Activated T-cell treated with anti-CD3 and anti-CD28 coated beads, Interleukin-2, amount 50 U/mL, for 4 hours (primary cell): ENCODE results near the gene SLC25A1. TPM values are rescaled to one million over a fixed set of nuclear protein-coding genes. Genes with fewer than 3 reads are reported as not detected.
"Not testable (repeated sequence)": the region's sequence is repeated elsewhere in the genome, so short reads cannot be mapped to it uniquely, and the experiment has no call there.

ENCODE experiments used
- ATAC-seq, 2 donors: fragments of 200-7000 bp; cut with Tn5 transposase; one replicate each; pipeline ENCODE4 v1.10.0; 2021
- DNase-seq: peaks from one replicate; pipeline ENCODE4 v3.0.0-alpha.2; 2020
- H3K27me3 Mint-ChIP-seq: one replicate; pipeline ENCODE4 v1.8.0; 2021; ENCODE audit warnings: low read depth, mixed read lengths
- H3K36me3 Mint-ChIP-seq: one replicate; pipeline ENCODE4 v1.8.0; 2022; ENCODE audit warnings: mixed read lengths; ENCODE audit not compliant: insufficient read depth
- H3K4me1 Mint-ChIP-seq: one replicate; pipeline ENCODE4 v1.8.0; 2021; ENCODE audit warnings: low read depth, mixed read lengths
- H3K4me3 Mint-ChIP-seq: one replicate; pipeline ENCODE4 v1.8.0; 2021; ENCODE audit warnings: mild to moderate bottlenecking, moderate library complexity, mixed read lengths
- H3K9me3 Mint-ChIP-seq: one replicate; pipeline ENCODE4 v1.8.0; 2021; ENCODE audit warnings: mixed read lengths
- total RNA-seq, 3 donors: library from RNA; stranded (reverse); gene quantifications; one replicate each; pipeline ENCODE4 v1.2.1, GENCODE V29; 2021

SLC25A1 gene
- total RNA-seq, 3 donors from 2014 or later: 31.7 to 36.6 (median 34.1) TPM

DNA sequence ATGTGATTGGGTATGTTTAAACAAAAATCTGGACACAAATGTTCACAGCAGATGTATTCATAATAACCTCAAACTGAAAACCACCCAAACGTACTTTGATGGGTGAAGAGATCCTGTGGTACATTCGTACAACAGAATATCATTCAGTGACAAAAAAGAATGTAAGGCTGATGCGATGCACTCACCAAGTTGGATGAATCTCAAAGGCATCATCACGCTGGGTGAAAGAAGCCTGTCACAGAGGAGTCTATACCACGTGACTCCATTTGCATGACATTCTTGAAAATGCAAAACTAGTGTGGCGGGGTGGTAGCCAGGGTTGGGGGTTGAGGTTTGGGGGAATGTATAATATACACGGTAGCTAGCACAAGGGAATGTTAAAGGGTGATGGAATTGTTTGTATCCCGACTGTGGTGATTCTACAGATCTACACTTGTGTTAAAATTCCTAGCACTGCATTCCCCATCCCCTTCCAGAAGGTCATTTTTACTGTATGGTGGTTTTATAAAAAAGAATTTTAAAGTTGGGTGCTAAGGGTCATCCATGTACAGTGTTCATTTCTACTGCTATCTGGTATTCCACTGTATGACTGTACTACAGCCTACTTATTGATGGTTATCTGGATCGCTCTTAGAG is 35.0 kb upstream of the SLC25A1 start:
- H3K9me3 Mint-ChIP-seq: no peaks in the 10 kb centered on the region
- peaks cover 16% of the 10 kb centered on the region for H3K27me3 Mint-ChIP-seq
- DNase-seq: no peak

DNA sequence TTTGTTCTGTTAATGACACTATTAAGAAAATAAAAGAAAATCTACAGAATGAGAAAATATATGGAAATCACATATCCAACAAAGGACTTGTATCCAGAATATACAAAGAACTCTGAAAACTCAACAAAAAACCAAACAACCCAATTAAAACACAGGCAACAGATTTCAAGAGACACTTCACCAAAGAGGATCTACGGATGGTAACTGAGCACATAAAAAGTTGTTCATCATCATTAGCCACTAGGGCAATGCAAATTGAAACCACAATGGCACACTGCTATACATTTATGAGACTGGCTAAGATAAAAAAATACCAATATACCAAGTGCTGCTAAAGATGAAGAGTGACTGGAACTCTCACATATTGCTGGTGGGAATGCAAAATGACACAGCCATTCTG is 34.5 kb upstream of the SLC25A1 start:
- Mint-ChIP-seq H3K27me3 (peaks cover 21% of the 10 kb centered on the region), H3K4me3 (no peak overlapping the region), H3K36me3 (no peaks in the 10 kb centered on the region), H3K4me1 (peaks cover 2% of the 10 kb centered on the region), H3K9me3 (no peaks in the 10 kb centered on the region)
- no peak for ATAC-seq
- DNase-seq: no peak

More for the DNA sequence above, 35.0 kb upstream of the SLC25A1 start:
- Mint-ChIP-seq H3K36me3 (no peaks in the 10 kb centered on the region), H3K4me1 (peaks cover 3% of the 10 kb centered on the region), H3K4me3 (no peak overlapping the region)
- ATAC-seq: no peak

DNA sequence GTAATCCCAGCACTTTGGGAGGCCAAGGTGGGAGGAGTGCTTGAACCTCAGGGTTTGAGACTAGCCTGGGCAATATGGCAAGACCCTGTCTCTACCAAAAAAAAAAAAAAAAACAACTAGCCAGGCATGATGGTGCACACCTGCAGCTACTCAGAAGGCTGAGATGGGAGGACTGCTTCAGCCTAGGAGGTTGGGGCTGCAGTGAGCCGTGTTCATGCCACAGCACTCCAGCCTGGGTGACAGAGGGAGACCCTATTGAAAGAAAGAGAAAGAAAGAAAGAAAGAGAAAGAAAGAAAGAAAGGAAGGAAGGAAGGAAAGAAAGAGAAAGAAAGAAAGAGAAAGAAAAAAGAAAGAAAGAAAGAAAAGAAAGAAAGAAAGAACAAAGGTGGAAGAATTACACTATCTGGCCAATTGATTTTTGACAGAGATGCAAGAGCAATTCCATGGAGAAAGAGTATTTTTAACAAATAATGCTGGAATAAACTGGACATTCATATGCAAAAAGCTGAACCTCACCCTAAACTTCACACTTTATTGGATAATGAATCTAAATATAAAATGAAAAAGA is 33.9 kb upstream of the SLC25A1 start:
- no peaks in the 10 kb centered on the region for H3K9me3 Mint-ChIP-seq
- DNase-seq: no peak
- no peak for ATAC-seq
- H3K27me3 Mint-ChIP-seq: peaks cover 23% of the 10 kb centered on the region
- H3K4me1 Mint-ChIP-seq: no peaks in the 10 kb centered on the region
- no peaks in the 10 kb centered on the region for H3K36me3 Mint-ChIP-seq
- no peak overlapping the region for H3K4me3 Mint-ChIP-seq

DNA sequence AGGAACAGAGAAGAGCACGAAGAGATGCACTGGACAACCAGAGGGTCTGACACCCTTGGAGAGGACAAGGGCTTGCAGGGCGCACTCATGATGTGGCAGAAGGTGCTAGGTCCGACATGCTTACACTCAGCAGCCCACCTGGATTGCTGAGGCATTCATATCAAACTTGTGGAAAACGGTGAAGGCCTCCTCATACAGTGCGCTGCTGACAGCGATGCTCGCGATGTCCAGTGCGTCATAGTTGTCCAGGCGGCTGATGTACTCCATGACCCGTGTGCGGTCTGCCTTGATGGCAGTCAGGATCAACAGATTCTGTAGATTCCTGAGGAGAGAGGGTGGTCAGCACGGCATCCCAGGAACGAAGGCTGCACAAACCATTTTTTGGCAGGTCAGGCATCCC is 31.7 kb upstream of the SLC25A1 start:
- H3K4me1 Mint-ChIP-seq: no peaks in the 10 kb centered on the region
- ATAC-seq (no peak), DNase-seq (no peak)
- peaks cover 23% of the 10 kb centered on the region for H3K27me3 Mint-ChIP-seq
- H3K36me3 Mint-ChIP-seq: no peaks in the 10 kb centered on the region
- H3K9me3 Mint-ChIP-seq: no peaks in the 10 kb centered on the region
- H3K4me3 Mint-ChIP-seq: no peak overlapping the region

DNA sequence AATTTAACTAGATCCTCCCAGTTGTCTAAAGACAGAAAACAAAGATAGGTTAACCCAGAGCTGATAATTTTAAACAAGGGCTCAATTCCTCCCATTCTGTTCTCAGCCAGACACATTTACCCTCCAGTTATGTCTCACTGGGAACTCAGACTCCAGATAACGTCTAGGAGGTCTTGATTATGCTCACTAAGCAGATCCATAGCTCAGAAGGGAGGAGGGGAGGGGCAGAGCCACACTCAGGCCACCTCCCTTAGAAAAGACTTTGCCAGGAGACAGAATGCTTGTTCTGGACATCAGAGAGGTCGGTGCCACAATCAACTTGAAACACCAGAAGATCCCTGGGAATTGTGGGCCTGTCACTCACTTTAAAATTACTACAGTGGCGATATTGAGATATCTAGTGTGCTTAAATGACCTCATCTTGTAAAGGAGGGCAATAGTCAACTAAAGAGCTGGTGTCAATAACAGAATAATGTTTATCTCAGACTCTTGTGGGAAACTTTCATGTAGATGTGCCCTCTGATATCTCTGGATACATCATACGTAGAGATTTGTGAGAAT is 29.8 kb upstream of the SLC25A1 start:
- Mint-ChIP-seq H3K9me3 (no peaks in the 10 kb centered on the region), H3K4me3 (no peak overlapping the region), H3K27me3 (peaks cover 23% of the 10 kb centered on the region), H3K36me3 (no peaks in the 10 kb centered on the region), H3K4me1 (no peaks in the 10 kb centered on the region)
- no peak for DNase-seq
- no peak for ATAC-seq

DNA sequence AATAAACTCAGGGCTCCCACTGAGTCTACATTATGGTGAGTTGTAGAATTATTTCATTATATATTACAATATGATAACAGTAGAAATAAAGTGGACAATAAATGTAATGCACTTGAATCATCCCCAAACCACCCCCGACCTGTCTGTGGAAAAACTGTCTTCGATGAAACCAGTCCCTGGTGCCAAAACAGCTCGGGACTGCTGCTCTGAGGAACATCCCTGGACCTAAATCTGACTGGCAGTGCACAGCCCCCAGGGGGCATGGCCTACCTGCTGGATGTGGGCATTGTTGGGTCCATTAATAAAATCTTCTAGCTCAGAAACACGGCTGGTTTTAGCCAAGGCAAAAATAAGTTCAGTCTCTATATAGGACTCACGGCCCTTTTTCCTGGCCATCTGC is 29.3 kb upstream of the SLC25A1 start:
- Mint-ChIP-seq H3K9me3 (no peaks in the 10 kb centered on the region), H3K36me3 (no peaks in the 10 kb centered on the region), H3K27me3 (peaks cover 23% of the 10 kb centered on the region), H3K4me1 (no peaks in the 10 kb centered on the region), H3K4me3 (no peak overlapping the region)
- DNase-seq (no peak), ATAC-seq (no peak)

DNA sequence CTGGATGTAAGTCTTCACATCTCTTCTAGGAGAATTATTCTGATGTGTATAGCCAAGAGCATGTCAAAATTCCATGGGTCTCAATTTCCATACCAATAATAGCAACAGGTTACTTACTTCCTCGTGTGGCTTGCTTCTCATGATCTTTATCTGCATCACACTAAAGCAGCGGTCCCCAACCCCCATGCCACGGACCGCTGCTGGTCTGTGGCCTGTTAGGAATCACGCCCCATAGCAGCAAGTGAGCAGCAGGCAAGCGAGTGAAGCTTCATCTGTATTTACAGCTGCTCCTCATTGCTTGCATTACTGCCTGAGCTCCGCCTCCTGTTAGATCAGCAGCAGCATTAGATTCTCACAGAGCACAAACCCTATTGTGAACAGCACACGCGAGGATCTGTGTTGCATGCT is 28.9 kb upstream of the SLC25A1 start:
- Mint-ChIP-seq H3K4me3 (no peak overlapping the region), H3K36me3 (no peaks in the 10 kb centered on the region), H3K27me3 (peaks cover 23% of the 10 kb centered on the region), H3K9me3 (no peaks in the 10 kb centered on the region), H3K4me1 (no peaks in the 10 kb centered on the region)
- no peak for DNase-seq
- no peak for ATAC-seq

DNA sequence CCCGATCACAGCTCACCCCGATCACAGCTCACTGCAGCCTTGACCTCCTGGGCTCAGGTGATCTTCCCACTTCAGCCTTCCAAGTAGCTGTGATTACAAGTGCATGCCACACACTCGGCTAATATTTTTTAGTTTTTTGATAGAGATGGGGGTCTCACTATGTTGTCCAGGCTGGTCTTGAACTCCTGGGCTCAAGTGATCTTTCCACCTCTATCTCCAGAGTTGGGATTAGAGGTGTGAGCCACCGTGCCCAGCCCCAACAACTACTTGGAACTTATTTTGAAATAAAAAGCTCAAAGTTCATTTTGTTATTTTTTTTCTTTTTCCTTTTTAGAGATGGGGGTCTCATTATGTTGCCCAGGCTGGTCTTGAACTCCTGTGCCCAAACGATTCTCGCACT is 27.8 kb upstream of the SLC25A1 start:
- no peak overlapping the region for H3K4me3 Mint-ChIP-seq
- no peaks in the 10 kb centered on the region for H3K9me3 Mint-ChIP-seq
- peaks cover 23% of the 10 kb centered on the region for H3K27me3 Mint-ChIP-seq
- no peak for ATAC-seq
- no peak for DNase-seq
- H3K36me3 Mint-ChIP-seq: no peaks in the 10 kb centered on the region
- H3K4me1 Mint-ChIP-seq: no peaks in the 10 kb centered on the region

DNA sequence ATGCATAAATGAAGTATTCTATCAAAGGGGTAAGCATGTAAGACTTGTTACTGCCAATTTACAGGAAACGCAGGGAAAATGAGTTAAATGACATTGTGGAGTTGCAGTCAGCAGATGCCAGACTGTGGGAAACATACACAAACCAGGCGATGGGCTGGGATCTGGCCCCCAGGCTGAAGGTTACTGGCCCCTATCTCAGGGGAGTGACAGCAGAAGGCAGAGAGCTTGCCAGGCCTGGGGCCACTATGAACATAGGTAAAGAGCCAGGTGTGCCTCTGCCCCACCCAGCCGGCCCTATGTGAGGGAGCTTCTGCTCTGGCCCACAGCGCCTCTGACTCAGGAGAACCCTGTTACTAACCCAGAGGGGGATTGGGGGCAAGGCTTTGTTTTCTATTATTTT is 26.1 kb upstream of the SLC25A1 start:
- Mint-ChIP-seq H3K9me3 (no peaks in the 10 kb centered on the region), H3K4me3 (no peak overlapping the region), H3K36me3 (no peaks in the 10 kb centered on the region), H3K27me3 (peaks cover 15% of the 10 kb centered on the region), H3K4me1 (no peaks in the 10 kb centered on the region)
- no peak for DNase-seq
- ATAC-seq: no peak

DNA sequence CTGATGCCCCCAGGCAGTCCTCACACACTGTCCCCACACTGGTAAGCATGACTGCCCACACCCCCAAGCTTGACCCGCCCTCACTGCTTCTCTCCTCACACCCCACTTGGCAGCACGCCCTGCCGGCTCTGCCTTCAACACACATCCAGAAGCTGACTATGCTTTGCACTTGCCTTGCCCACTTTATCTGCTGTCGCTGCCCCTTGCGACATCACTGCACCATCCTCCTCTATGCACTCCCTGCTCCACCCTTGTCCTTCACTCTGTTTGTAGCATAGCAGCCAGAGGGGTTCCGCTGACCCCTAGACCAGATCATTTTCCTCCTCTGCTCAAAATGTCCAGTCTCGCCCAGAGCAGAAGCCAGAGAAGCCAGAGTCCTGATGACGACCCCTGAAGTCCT is 25.3 kb upstream of the SLC25A1 start:
- H3K4me3 Mint-ChIP-seq: no peak overlapping the region
- H3K4me1 Mint-ChIP-seq: no peaks in the 10 kb centered on the region
- H3K9me3 Mint-ChIP-seq: no peaks in the 10 kb centered on the region
- no peaks in the 10 kb centered on the region for H3K36me3 Mint-ChIP-seq
- peaks cover 7% of the 10 kb centered on the region for H3K27me3 Mint-ChIP-seq
- ATAC-seq (no peak), DNase-seq (no peak)

DNA sequence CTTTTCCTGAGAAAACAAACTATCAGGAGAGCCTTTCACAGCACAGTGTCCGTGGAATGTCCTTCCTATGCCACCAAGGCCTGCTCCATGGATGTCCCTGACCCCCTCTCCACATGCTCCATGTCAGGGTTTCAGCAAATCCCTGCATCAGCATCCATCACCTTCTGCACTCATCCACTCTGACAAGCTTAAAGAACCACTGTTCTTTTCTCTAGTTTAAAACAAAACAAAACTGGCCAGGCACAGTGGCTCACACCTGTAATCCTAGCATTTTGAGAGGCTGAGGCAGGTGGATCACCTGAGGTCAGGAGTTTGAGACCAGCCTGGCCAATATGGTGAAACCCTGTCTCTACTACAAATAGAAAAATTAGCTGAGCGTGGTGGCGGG is 24.3 kb upstream of the SLC25A1 start:
- not testable (repeated sequence) for ATAC-seq, H3K4me3 Mint-ChIP-seq, H3K9me3 Mint-ChIP-seq, H3K27me3 Mint-ChIP-seq, H3K36me3 Mint-ChIP-seq, DNase-seq, H3K4me1 Mint-ChIP-seq

DNA sequence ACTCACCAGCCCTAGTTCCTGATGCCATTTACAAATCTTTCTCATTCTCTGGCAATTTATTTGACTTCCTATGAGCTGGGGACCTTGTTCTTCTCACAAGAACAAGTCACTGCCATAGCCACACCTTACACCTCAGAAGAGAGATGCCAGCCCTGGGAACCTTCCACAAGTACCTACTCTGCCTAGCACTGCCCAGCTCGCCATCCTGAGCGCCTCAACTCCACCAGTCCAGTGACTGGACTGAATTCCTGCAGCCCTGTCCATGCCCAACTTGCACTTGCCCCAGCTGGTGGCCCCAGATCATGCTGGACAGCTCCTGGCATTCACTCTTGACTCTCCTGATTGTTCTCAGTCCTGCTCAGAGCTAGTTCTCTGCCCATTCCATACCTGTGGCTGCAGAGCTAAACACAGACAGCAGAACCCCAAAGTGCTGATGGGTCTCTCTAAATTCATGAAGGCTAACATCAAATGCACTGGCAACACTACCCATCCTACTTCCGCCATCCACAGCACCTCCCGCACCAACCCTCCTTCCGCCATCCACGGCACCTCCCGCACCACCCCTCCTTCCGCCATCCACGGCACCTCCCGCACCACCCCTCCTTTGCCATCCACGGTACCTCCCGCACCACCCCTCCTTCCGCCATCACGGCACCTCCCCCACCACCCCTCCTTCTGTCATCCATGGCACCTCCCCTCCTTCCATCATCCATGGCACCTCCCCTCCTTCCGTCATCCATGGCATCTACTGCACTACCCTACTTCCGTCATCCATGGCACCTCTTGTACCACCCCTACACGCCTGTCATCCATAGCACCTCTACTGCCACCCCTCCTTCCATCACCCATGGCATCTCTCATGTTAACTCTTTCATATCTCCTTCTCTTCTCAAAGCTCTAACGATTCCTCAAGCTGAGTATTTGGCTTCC is 23.6 kb upstream of the SLC25A1 start:
- Mint-ChIP-seq H3K27me3 (no peaks in the 10 kb centered on the region), H3K9me3 (no peaks in the 10 kb centered on the region), H3K4me3 (no peak overlapping the region), H3K36me3 (no peaks in the 10 kb centered on the region), H3K4me1 (no peaks in the 10 kb centered on the region)
- ATAC-seq (no peak), DNase-seq (no peak)

DNA sequence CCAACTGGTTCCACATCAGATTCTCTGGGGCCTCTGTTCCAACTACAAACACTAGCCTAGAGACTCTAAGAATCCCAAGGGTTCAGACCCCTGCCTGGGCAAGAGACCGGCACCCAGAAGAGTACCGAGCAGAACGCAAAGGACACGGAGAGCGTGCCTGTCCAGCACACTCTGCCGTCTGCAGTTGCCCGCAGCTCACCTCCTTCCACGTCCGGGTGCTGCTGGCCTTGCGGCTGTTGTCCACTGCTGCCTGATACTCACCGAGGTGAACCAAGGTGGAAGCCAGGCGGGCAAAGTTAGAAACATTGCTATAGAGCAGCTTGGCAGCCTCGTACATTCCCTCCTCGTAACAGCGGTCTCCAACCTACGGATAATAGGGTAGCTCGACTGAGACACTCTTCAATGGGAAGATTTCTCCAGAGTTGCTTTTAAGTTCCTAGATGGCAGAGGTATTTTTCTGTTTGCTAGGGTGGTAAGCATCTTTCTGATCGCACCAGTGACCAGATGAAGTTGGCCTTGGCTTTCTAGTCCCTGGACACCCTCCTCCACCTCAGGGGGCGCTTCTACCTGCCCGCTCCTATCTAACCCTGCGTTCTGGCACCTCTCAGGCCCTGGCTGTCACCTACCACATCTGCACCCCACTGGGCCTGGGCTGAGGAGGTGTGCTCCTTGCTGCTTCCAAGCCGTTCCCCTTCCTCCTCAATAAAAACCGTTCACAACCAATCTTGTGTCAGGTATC is 22.8 kb upstream of the SLC25A1 start:
- DNase-seq (no peak), ATAC-seq (no peak)
- Mint-ChIP-seq H3K36me3 (no peaks in the 10 kb centered on the region), H3K27me3 (no peaks in the 10 kb centered on the region), H3K4me1 (peaks cover 2% of the 10 kb centered on the region), H3K4me3 (no peak overlapping the region), H3K9me3 (no peaks in the 10 kb centered on the region)

DNA sequence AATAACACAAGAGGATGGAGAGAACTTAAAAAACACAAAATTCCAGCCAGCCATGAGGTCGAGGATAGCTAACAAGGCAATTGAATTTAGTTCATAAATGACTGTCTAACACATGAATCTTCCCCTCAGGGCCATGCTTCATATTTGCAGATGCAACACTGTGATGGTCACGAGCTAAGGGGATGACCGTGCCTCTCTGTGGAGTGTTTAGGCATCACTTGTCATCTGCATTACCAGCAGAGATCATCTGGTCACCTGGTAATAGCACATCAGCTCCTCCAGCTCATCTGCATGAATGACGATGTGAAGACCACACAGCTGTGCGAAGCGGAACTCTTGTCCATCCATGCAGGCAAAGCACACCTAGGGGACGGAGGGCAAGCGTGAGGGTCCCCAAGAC is 20.9 kb upstream of the SLC25A1 start:
- no peak overlapping the region for H3K4me3 Mint-ChIP-seq
- H3K9me3 Mint-ChIP-seq: no peaks in the 10 kb centered on the region
- no peaks in the 10 kb centered on the region for H3K27me3 Mint-ChIP-seq
- ATAC-seq (no peak), DNase-seq (no peak)
- no peaks in the 10 kb centered on the region for H3K36me3 Mint-ChIP-seq
- peaks cover 13% of the 10 kb centered on the region for H3K4me1 Mint-ChIP-seq
